ENCODE measurements around the gene MAGOHB.
"Not testable (repeated sequence)": the region's sequence is repeated elsewhere in the genome, so short reads cannot be mapped to it uniquely, and the experiment has no call there.

Gene MAGOHB

GRCh38 chr12:10613349-10614055, at the start of gene MAGOHB:
MAGOHB (minus strand) TSS chr12:10613609; CDS start chr12:10613532, 77 bp downstream.
- peak; percentile 78 for DNase-seq

DNA sequence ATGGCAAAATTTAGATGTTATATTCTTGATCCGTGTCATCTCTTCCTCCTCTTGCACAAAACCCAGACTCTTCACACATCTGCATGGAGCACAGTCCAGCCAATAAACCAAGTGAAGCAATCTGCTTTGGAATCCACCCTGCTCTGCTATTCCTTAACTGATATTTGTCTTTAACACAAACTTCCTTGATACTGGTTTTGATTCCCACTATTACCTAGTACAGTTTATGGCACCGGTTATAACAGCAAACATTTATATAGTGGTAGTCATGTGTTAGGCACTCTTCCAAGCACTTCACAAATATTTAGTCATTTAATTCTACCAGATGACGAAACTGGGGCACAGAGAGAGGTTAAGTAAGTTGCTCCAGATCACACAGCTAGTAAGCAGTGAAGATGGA, 47.9 kb upstream of the MAGOHB start:
- DNase-seq, result no peak

- DNase-seq, result no peak
Measured at GRCh38 chr12:10654003-10654402, 40.6 kb upstream of the MAGOHB start.

DNA sequence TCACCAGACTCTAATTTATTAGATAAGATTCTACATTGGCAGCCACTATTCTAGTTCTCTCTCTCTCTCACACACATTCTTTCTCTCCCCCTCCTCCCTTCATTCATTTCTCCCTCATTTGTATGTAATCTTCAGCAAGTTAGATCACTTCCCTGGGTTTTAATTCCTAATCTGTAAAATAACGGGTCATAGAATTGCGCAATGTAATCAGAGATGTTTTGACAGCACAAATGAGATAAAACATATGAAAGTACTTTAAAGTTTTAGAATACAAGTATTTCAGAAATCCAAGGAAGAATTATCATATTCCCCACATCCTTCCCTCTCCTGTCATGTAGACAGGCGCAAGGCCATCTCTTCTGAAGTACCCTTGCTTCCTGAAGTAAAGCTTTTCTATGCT, 38.8 kb upstream of the MAGOHB start:
- DNase-seq, result no peak

DNA sequence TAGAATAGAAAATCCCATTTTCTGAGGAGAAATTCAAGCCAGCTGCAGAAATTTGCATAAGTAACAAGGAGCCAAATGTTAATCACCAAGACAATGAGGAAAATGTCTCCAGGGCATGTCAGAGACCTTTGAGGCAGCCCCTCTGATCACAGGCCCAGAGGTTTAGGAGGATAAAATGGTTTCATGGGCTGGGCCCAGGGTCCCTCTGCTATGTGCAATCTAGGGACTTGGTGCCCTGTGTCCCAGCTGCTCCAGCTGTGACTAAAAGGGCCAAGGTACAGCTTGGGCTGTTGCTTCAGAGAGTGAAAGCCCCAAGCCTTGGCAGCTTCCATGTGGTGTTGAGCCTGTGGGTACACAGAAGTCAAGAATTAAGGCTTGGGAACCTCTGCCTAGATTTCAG, 33.2 kb upstream of the MAGOHB start:
- DNase-seq, result not testable (repeated sequence)

DNA sequence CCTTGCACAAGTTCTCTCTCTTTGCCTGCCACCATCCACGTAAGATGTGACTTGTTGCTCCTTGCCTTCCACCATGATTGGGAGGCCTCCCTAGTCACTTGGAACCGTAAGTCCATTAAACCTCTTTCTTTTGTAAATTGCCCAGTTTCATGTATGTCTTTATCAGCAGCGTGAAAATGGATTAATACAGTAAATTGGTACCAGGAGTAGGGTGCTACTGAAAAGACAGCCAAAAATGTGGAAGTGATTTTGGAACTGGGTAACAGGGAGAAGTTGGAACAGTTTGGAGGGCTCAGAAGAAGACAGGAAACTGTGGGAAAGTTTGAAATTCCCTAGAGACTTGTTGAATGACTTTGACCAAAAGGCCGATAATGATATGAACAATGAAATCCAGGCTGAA, 32.5 kb upstream of the MAGOHB start:
- DNase-seq, result no peak

GRCh38 chr12:10641735-10642500, 28.5 kb upstream of the MAGOHB start:
- DNase-seq, result no peak

- DNase-seq, result no peak
Measured at GRCh38 chr12:10638728-10639127, 25.3 kb upstream of the MAGOHB start.

DNA sequence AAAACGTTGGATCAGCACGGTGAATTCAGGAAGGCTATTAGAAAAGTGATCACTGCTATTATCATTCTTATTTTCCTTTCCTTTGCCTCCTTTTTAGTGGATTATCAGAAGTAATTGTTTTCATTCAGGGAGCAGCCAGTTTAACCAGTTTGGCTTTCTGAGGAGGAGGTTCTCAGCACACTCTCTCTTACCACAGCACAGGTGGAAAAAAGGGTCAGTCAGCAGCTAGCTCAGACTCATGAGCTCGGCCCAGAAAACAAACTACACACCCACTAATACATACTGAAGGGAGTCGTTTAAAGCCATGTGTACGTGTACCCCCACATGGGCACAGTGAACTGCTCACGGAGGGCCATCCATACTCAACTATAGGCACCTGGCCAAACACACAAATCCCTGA, 23.2 kb upstream of the MAGOHB start:
- DNase-seq, result no peak

DNA sequence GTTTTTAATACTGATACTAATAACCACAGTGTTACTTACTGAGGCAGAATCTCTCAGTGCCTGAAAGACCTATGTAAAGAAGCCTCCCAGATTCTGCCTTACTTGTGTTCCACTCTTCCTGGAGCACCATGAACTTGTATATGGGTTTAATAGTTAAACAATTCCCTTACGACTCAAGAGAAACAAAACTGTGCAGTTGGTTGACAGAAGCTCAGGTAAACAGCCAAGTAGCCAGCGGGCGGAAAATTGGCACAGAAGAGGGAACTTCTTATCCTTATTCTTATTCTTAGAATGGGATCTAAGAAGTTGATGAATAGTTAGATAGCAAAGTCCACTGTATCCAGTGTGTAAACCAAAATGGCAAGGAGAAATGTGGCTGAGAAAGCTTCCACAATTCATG, 22.7 kb upstream of the MAGOHB start:
- no peak for DNase-seq

DNA sequence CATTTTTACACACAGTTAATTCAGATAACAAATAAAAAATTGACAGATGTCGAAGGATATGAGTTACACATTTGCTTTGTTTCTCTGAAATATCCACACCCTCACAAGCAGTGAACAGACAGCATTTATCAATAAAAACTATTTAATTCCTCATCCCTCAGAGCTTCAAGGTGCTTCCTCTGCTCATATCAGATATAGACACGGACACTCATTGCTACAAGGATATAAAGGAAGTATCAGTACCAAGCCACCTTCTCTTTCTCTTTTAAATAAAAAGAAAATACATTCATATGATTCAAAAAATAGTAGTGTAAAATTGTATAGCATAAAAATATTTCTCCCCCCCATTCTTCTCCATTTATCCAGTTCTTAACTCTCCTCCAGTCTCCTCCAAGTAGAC, 21.9 kb upstream of the MAGOHB start:
- DNase-seq, result no peak

- no peak for DNase-seq
Measured at GRCh38 chr12:10634427-10634826, 21.0 kb upstream of the MAGOHB start.

DNA sequence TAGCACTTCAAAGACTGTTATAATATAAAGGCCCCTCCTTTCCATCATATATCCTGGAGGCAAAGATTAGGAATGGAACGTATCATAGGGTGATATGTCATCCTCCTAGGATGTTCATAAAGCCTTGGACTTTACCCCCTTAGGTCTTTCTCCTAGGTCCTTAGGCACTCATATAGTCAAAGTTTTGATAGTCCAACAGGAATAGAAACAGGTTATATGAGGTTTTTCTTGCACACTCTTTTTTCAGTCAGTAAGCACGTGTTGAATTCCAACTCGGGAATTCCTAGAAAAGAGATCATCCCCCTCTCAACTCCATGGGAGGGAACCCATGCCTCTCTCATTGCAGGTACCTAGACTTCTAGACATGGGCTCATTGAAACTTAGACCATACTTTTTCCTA, 20.1 kb upstream of the MAGOHB start:
- DNase-seq, result no peak

DNA sequence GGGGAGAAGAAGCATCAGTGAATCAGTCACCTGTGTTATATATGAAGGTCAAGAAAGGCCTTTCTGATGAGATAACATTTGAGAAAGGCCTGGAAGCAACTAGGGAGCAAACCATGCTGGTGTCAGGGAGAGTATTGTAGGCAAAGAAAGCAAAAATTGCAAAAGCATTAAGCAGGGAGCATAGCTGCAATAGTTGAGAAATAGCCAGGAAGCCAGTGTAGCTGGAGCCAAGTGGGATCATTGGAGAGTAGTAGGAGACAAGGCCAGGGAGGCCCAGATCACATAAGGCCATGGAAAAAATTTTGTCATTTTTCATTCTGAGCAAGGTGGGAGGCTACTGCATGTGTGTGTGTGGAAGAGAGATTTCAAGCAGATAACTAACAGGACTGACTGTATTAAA, 18.8 kb upstream of the MAGOHB start:
- DNase-seq, result no peak

DNA sequence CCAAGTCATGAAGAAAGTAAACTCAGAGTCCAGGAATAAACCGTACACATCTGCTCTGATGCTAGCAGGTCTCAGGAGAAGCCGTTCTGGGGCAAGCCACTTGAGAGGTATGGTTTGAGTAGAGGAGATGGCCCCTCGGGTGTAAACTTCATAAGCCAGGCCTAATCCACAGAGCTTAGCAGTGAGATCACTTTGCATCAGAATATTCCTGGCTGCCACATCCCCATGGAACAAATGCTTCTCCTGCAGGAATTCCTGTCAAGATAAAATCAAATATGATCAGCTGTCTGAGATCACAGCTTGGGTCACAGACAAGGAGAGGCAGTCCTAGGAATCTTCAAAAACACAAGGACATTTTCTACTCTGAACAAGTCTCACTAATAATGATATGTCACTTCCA, 11.2 kb upstream of the MAGOHB start:
- DNase-seq, result no peak

GRCh38 chr12:10623131-10623530, 9.7 kb upstream of the MAGOHB start:
- no peak for DNase-seq

- no peak for DNase-seq
Measured at GRCh38 chr12:10621278-10621677, 7.9 kb upstream of the MAGOHB start.

GRCh38 chr12:10620078-10620779, 6.8 kb upstream of the MAGOHB start:
- DNase-seq, result no peak

GRCh38 chr12:10618338-10618987, 5.1 kb upstream of the MAGOHB start:
- no peak for DNase-seq

DNA sequence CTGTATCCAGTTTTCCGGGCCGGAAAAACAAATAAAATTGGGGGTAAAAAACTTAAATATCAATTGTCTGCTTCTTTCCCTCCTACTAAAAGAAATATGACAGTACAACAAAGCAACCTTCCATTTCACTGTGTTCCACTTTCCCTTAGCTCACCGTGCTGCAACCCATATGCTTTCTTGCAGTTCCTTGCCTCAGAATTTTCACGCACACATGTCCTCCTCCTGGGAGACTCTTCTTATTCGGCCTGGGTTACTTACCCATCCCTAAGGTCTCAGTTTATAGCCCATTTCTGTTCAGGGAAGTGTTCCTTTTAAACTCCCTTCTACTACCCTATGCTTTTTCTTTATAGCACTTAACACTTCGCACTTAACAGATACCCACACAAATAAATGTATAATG, 4.5 kb upstream of the MAGOHB start:
- DNase-seq, result no peak

GRCh38 chr12:10615532-10615931, 2.1 kb upstream of the MAGOHB start:
- no peak for DNase-seq

- DNase-seq, result no peak
Measured at GRCh38 chr12:10614056-10614370, 604 bp upstream of the MAGOHB start.

DNA sequence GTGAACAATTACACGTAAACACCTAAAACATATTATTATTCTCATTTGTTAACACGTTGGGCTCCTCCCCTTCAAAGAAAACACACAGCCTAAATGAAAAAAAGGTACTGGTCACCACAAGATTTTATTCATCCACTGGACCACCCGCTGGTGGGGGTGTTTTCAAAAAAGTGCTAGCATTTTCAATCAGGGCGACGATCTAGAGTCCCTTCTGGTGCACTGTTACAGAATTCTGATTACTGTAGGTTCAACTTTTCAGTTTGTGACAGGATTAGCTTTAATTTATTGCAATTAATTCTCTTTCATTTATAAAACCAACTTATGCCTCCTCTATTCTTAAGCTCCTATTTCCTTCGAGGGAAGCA, 443 bp downstream of the MAGOHB start:
- DNase-seq, result peak; percentile 0

GRCh38 chr12:10612110-10612509, 1.3 kb downstream of the MAGOHB start:
- no peak for DNase-seq
